Stimulated activated CD4-positive, alpha-beta T cell treated with anti-CD3 and anti-CD28 coated beads, Interleukin-15, amount 100 ng/mL, for 48 hours (primary cell): ENCODE results near the gene LSM7.

ENCODE experiments used
- DNase-seq, 2 donors: peaks; one replicate each; pipeline ENCODE4 v3.0.0-alpha.2; 2020; ENCODE audit warnings: low read depth in 2 of 2

LSM7 gene

DNA sequence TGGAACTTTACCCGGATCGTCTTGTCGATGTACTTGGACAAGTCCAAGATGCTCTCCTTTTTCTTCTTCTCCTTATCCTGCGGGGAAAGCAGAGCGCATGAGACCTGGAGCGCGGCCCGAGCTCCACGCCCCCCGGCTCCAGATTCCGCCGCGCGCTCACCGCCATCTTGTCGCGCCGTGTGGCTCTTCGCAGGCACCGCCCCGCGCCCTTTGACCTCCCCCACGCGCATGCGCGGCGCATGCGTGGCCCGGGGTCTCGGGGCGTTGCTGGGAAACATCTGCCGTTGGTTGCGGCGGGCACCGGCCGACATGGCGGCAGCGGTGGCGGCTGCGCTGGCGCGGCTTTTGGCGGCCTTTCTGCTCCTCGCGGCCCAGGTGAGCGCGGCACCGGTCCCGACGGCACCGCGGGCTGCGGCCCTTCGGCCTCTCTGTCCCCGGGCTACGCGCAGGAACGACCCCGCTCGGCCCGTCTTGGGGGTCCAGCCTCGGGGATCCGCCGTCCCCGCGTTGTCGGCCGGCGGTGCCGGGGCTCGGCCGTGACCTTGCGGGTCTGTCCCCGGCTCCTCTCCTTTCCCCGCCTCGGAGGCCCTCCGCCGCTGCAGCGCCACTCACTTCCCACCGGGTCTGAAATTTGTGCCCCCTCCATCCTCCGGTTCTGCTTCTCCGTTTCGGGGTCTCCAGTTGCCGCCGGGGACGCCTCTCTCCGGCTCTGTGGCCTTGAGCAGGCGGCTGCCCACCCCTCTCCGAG lies at the start of gene LSM7, which contains the start of gene SPPL2B:
LSM7 (minus strand) TSS at position 186 of the 748 bp plus-strand sequence; CDS start at position 166, 20 bp downstream.
SPPL2B (plus strand) TSS at position 284 of the 748 bp plus-strand sequence; CDS start at position 310, 26 bp downstream.
- DNase-seq: peak; percentile 82 to 87

- DNase-seq: no peak
Measured at GRCh38 chr19:2376784-2377519, 48.6 kb upstream of the LSM7 start.

- DNase-seq: no peak
Measured at GRCh38 chr19:2375353-2376121, 47.2 kb upstream of the LSM7 start.

GRCh38 chr19:2374808-2375207 lies 46.4 kb upstream of the LSM7 start:
- DNase-seq: no peak

DNA sequence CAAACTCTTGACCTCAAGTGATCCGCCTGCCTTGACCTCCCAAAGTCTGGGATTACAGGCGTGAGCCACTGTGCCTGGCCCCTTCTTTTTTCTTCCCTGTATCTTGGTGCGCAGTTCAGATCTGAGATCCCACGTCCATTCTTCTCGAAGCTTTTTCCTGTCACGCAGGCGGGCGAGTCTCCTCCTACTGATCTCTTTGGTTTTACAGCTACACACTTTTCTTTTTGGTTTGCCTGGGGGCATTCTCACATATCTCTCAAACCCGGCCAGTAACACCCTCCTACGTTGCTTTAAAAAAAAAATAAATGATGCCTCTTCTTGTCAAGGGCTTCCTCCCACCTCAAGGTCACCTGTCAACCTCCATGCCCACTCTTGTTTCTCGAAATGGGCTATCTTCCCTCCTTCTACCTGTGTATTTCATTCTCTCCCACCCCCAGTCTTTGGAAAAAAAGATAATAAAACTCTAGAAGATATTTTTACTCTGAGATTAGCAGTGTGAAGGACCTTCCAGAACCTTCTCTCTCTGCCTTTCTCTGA lies 43.8 kb upstream of the LSM7 start:
- DNase-seq: no peak

DNA sequence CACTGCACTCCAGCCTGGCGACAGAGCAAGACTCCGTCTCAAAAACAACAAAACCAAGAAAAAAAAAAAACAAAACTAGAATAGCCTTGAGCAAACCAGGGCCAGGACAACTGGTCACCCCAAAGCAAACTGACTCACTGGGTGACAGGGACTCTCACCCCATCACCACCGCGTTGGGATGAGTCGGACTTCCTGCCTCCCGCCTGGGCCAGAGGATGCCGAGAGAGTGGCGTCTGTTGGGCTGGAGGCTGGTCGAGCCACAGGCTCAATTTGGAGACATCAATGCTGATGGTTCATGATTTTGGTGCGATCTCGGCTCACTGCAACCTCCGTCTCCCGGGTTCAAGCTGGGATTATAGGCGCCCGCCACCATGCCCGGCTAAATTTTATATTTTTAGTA lies 43.3 kb upstream of the LSM7 start:
- DNase-seq: no peak

- DNase-seq: no peak
Measured at GRCh38 chr19:2365201-2365970, 37.0 kb upstream of the LSM7 start.

- no peak for DNase-seq
Measured at GRCh38 chr19:2363419-2363818, 35.0 kb upstream of the LSM7 start.

DNA sequence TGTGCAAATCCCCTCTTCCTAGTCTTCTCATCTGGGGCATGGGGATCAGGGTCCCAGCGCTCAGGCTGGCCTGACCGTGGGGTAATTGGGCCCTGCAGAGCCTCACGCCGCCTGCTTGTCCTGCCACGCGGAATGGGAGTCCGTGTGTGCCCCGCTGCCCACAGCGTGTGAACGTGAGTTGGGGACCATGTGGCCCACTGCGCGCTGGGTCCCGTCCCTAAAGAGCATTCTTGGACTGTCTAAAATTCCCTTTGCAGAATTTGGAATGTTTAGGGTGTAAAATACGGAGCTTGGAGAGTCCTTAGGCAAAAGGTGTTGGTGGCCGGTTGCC lies 34.5 kb upstream of the LSM7 start:
- no peak for DNase-seq

GRCh38 chr19:2362046-2362969 lies 33.9 kb upstream of the LSM7 start:
- DNase-seq: no peak

GRCh38 chr19:2361246-2362045 lies 33.1 kb upstream of the LSM7 start:
- no peak for DNase-seq

- no peak for DNase-seq
Measured at GRCh38 chr19:2360833-2361232, 32.4 kb upstream of the LSM7 start.

- DNase-seq: no peak
Measured at GRCh38 chr19:2359992-2360685, 31.8 kb upstream of the LSM7 start, which contains the start of gene TMPRSS9. TMPRSS9 (plus strand) TSS chr19:2360265; CDS start chr19:2389786, 29,521 bp downstream.

GRCh38 chr19:2358548-2359173 lies 30.3 kb upstream of the LSM7 start:
- DNase-seq: no peak

GRCh38 chr19:2357279-2358206 lies 29.2 kb upstream of the LSM7 start:
- DNase-seq: no peak

DNA sequence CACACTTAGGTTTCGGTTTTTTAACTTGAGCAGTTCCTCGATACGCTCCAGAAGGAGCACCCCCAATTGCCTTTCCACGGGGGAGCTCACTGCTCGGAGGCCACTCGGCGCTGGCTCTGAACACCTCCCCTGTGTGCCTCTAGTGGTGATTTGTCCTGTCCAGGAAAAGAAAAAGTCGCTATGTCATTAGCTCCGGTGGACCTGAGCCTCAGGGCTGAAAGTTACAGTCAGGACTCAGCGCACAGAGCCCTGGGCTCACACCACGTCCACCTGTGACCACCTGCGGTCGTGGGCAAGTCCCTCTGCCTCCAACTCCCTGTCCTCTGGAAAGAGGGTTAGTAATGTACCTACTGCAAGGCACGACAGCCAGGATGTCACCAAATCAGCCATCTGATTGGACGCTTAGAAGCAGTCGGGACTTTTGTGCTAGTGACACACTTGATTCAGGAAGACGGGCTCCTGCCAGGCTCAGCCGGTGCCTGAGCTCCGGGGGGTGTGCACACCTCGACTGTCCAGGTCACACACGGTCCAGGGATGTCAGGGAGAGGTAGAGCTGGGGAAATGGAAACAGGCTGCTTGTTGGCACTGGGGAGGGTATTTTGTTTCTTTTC lies 27.8 kb upstream of the LSM7 start:
- DNase-seq: no peak
